Skin of body (tissue), 2 donors: ENCODE results near the gene ATF2. TPM values are rescaled to one million over a fixed set of nuclear protein-coding genes. Genes with fewer than 3 reads are reported as not detected.
"Not testable (repeated sequence)": the region's sequence is repeated elsewhere in the genome, so short reads cannot be mapped to it uniquely, and the experiment has no call there.

Experiments used
- DNase-seq: peaks from one replicate; lab custom pipeline; 2025; lab: John Stamatoyannopoulos, UW
- total RNA-seq: library from RNA; depleted of rRNA; stranded (reverse); fragments of >200 nt; gene quantifications from one replicate; pipeline ENCODE4 v1.2.3, GENCODE V29; 2014

ATF2 gene
- total RNA-seq, 1 donor from 2014 or later: 58.7 TPM

DNA sequence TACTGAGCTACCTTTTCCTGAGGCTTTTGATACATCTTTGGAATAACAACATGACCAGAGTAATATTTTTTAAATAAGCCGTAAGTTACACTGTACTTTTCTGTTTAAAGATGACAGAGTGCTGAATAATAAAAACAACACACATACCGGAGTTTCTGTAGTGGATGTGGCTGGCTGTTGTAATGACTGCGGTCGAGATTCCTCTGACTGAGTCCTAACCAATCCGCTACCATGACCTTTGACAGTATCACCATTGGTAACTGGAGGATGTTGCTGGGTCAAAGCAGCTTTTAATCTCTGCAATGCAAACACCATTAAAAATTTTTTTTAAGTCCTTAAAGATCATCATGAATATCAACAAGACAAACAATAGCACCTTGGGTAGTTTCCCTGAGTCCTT is 70.7 kb downstream of the ATF2 start:
- DNase-seq: no peak

DNA sequence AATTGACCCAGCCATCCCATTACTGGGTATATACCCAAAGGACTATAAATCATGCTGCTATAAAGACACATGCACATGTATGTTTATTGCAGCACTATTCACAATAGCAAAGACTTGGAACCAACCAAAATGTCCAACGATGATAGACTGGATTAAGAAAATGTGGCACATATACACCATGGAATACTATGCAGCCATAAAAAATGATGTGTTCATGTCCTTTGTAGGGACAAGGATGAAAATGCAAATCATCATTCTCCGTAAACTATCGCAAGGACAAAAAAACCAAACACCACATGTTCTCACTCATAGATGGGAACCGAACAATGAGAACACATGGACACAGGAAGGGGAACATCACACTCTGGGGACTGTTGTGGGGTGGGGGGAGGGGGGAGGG is 83.9 kb downstream of the ATF2 start:
- DNase-seq: not testable (repeated sequence)

DNA sequence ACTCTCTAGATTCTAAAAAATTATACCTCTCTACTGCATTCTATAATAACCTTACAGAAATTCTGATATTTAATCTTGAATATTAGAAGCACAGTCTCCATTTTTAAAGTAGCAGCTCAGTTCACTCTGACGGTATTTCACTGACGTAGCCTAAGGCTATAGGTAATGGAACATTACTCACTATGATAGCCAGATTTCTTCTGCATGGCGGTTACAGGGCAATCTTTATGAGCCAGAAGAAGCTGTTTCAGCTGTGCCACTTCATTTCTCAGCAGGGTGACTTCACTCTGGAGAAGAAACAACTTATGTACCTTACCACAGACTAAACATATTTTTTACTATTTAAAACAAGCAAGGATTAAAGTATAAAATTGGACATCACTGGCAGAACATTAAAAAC is 87.5 kb downstream of the ATF2 start:
- DNase-seq: no peak

DNA sequence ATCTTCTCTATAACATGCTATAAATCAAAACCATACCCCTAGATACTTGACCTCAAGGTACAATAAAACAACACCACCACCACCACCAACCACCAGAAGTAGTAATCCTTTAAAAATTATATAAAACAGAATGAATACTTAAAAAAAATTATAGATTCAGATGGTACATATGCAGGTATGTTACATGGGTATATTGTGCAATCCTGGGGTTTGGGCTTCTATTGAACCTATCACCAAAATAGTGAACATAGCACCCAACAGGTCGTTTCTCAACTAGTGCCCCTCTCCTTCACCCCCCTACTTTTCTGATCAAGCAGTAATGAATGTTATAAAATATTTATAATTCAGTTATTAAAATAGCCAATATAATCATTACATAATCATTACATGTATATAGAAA is 91.7 kb downstream of the ATF2 start:
- no peak for DNase-seq

DNA sequence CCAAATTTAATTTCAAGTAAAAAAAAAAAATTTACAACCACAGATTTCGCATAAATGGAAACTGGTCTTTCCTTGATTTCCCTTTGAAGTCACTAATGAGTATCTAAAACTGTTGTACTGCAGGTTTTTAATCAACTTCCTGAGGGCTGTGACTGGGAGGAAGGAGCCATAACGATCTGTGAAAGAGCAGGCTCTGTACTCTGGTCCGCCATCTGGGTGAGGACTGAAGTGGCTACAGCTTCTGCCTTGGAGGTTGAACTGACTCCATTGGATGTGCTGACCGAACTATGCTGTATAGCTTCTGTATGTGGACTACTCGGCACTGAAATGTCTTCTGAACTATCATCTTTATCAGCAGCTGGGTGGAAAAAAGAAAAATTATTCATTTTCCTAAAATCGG is 93.5 kb downstream of the ATF2 start:
- no peak for DNase-seq

DNA sequence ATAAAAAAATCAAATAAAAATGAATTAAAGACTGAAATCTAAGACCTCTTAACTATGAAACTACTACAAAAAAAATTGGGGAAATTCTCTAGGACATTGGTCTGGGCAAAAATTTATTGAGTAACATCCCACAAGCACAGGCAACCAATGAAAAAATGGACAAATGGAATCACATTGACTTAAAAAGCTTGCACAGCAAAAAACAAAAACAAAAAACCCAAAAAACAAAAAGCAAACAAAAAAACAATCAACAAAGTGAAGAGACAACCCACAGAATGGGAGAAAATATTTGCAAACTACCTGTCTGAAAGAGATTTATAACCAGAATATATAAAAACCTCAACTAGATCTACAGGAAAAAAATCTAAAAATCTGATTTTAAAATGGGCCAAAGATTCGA is 99.5 kb downstream of the ATF2 start:
- no peak for DNase-seq

DNA sequence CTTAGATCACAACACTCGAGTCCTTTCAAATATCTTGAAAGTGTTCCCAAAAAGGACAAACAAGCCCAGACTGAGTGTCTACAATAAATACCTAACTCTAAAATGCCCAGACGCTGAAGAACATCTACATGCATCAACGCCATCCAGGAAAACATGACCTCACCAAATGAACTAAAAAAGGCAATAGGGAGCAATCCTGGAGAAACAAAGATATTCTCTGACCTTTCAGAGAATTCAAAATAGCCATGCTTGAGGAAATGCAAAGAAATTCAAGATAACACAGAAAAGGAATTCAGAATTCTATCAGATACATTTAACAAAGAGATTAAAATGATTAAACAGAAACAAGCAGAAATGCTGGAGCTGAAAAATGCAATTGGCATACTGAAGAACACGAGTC is 101.6 kb downstream of the ATF2 start:
- DNase-seq: no peak

DNA sequence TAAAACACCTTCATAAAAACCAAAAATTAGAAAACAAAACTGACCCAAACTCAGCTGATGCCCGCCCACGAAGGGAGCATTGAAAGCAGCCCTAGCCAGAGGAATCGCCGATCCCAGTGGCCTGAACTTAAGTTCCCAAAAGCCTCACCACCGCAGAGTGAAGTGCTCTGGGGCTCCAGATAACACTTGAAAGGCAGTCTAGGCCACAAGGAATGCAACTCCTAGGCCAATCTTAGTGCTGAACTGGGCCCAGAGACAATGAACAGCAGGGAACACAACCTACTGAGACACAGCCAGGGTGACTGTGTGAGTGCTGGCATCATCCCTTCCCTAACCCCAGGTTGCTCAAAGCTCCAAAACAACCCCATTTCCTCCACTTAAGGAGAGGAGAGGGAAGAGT is 103.2 kb downstream of the ATF2 start:
- no peak for DNase-seq

DNA sequence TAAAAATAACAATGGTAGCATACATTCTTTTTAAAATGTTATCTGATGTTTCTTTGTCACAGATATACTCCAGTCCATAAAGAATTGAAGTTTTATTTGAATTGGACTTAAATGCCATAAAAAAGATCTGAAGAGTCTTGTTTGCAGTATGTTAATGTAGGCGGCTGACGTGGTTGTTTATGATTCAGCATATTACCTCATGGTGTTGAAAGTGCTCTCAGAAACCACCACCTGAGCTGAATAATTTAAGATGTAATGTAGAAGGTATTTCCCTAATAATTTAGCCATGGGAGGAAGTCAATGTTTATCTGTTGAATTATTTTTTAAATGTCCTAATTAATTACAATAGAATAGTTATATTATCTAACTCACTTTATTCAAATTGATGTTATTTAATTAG is 104.3 kb downstream of the ATF2 start:
- no peak for DNase-seq

DNA sequence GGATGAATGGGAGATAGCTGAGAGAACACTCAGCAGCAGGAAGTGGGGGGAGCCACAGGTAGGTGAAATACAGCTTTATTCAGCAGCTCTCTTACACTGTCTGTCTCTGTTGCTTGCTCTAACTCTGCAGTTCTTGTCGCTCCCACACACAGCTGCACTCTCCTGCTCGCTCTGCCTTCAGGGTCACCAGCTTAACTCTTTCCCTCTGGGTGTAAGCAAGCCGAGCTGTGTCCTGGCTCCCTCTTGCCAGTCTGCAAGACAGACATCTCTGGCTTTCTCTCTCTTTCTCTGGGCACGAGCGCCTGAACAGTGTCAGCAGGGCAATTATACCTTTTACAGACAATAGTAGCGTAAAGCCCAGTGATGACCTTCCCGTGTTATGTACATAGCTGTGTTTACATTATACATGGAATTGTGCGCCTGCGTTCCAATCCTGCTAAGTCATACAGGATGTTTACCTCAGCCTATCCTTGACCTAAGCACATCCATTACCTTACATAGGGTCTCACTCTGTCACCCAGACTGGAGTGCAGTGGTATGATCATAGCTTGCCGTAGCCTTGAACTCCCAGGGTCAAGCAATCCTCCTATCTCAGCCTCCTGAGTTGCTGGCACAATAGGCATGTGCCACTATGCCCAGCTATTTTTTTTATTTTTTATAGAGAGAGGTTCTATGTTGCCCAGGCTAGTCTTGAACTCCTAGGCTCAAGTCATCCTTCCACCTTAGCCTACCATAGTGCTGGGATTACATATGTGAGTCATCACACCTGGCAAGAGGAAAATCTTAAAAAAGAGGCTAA is 105.0 kb downstream of the ATF2 start:
- DNase-seq: no peak

DNA sequence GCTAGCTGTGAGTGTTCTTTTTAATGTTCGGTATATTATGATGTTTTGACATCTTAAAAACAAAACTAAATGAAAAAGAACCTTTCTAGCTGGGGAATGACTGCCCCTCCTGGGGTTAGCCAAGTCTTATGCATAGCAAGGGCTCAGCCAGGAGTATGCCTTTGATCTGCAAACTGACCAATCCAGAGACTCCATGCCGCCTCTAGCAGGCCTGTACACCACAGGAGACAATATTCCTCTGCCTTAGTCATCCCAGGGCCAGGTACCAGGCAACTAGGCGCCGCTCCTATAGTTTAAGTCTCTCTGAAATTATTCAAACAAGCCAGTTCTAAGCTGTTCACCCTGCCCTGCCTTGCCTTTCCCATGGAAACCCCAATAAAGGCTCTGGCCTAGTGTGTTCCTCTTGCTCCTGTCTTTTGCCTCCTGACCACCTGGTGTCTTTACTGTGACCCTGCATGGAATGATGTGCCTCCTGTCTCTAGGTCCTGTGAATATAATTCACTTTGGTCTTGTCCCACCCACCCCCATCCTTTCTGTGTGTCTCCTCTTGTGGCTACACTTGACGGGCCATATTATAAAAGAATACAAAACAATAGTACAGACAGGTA is 110.8 kb downstream of the ATF2 start:
- DNase-seq: no peak

DNA sequence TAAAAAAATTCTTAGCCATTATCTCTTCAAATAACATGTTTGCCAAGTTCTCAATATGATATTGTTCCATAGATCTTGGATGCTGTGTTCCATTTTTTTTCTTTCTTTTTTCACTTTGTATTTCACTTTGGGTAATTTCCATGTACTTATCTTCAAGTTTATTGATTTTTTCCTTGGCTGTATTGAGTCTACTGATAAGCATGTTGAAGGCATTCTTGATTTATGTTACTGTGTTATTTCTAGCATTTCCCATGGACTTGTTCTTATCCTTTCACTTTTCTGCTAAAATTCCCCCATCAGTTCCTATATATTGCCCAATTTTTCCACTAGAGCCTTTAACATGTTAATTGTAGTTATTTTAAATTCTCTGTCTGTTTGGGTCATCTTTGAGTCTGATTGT is 112.0 kb downstream of the ATF2 start:
- no peak for DNase-seq

DNA sequence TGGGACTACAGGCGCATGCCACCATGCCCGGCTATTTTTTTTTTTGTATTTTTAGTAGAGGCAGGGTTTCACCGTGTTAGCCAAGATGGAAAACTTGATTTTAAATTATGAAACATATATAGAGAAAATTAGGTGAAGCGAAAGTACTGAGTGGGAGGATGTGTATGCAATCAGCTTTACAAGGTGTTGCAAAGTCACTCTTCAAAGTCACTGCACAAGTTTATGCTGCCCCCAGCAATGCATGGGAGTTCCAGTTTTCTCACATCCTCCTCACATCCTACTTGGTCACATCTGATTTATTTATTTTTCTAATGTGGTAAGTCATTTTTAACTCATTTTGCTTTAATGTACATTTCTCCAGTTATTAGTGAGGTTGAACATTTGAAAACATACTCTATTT is 113.7 kb downstream of the ATF2 start:
- no peak for DNase-seq

DNA sequence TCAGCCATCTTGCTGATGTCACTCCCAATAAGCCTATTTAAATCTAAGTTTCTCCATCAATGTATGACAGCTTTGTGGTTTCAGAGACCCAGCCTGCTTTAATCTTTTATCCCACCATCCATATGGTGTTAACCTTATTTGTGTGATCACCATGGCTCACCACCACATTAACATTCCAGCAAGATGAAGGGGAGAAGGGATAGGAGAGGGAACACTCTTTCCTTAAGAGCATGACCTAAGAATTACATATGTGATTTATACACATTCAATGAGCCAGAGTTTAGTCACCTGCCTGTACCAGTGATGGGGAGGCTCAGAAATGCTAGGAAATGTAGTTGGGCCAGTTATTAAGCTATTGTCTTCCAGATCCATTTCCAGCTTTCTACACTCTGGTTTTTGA is 118.3 kb downstream of the ATF2 start:
- DNase-seq: no peak

DNA sequence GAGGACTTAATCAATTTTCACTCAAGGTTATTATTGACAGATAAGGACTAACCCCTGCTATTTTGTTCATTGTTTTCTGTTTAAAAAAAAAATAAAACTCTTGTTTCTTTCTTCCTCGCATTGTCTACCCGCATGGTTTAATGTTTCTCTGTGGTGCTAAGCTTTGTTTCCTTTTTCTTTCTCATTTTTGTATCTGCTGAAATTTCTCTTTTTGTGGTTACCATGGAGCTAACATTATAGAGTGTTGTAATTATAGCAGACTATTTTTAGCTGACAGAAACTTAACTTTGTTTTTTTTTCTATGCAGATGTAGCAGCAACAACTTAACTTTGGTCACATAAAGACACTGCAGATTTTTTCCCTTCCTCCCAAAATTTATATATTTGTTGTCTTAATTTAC is 119.7 kb downstream of the ATF2 start:
- no peak for DNase-seq

DNA sequence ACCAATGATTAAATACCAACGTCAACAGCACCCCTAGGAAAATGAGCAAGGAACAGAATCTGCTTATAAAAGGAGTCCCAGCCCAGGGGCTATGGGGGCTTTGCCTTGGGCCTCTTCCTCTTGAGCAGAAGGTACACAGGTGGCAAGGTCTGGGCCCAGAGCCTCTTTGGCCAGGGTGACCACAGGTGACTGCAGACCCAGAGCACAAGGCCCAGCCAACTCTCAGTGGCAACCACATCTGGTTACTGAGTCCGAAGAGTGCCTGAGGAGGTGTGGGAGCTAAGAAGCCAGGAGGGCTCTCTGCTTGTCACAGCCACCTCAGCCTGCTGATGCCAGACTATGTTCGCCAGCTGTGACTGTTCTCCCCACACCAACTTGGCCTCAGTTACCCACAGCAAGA is 128.5 kb downstream of the ATF2 start:
- no peak for DNase-seq

DNA sequence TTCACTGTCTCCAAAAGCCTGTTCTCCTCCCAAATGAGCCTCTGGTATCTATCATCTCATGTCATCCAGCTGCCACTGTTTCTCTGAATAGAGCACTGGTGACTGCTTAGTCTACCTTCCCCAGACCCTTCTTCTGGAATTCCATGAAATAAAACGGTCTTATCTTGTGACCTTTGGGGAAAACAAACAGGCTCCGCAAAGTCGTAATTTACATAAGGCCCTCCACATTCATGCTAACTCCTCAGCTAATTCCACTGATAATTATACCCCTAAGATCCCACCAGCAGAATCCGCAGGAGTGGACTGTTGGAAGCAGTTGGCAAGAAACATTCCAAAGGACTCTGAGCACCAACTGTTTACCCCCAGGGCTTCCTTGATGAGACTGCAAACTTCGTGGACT is 129.0 kb downstream of the ATF2 start:
- no peak for DNase-seq

DNA sequence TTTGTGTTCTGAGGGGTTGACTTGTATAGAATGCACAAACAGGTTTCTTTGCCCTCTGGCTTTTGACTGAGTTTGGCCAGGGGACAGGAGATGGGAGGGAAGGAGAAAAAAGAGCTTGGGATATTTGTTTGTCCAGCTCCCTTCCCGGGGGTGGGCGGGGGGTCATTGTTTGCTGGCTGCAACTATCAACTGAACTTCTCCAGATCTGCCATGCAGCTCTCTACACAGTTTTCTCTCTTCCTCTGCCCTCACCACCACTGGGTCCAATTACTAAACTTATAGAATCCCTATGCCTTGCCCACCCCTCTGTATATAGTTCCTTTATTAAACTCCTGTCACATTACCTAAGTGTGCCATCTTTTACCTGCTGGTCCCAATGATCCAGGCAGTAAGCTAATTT is 130.1 kb downstream of the ATF2 start:
- no peak for DNase-seq

DNA sequence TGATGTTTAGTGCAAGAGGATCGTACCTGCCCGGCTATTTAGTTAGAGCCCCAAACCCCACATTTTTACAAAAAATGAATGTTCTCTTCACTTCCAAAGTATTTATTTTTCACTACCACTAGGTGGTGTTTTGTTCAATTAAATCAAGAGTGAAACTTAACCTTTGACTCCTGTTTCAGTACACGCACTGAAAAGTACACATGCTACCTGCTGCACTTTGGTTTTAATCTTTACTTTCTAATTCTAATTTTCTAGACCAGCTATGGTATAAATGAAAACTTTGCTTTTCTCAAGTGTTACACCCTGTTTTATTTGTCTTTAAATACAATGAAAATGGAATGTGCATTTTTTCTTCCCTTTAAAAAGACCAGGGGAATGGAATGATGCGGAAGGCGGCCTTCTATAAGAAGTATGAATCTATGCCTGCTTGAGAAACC is 131.4 kb downstream of the ATF2 start:
- no peak for DNase-seq

DNA sequence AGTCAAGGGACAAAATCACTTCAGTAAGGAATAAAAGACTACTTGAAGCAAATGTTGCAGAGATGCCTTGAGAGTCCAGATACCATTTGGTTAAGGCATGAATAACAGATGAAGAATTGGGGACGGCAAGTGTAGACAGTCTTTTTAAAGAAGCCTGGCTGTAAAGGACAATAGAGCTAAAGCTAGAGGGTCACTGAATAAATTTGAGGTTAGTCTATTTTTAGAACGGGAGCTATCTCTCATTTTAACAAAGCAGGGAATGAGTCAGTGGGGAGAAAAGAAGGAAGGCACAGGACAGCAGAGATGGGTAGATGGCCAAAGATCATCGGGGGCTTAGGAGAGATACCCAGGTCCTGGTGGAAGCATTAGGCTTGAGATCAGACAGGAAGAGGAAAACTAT is 132.2 kb downstream of the ATF2 start:
- DNase-seq: no peak

DNA sequence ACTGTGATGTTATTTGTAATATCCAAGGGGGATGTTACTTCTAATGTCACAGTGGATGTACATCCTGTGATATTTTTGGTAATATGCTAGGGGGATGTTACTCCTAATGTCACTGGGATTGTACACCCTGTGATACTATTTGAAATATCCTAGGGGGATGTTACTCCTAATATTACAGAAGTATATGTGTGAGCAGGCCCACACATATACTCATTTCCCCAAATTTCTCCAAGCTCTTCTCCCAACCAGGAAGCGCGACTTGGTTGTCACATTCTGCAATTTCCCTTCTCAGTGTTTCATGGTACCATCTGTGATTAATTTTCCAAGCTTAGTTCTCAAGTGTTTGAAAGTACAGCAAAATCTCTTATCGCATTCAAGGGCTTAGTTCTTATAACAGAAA is 133.3 kb downstream of the ATF2 start:
- no peak for DNase-seq

DNA sequence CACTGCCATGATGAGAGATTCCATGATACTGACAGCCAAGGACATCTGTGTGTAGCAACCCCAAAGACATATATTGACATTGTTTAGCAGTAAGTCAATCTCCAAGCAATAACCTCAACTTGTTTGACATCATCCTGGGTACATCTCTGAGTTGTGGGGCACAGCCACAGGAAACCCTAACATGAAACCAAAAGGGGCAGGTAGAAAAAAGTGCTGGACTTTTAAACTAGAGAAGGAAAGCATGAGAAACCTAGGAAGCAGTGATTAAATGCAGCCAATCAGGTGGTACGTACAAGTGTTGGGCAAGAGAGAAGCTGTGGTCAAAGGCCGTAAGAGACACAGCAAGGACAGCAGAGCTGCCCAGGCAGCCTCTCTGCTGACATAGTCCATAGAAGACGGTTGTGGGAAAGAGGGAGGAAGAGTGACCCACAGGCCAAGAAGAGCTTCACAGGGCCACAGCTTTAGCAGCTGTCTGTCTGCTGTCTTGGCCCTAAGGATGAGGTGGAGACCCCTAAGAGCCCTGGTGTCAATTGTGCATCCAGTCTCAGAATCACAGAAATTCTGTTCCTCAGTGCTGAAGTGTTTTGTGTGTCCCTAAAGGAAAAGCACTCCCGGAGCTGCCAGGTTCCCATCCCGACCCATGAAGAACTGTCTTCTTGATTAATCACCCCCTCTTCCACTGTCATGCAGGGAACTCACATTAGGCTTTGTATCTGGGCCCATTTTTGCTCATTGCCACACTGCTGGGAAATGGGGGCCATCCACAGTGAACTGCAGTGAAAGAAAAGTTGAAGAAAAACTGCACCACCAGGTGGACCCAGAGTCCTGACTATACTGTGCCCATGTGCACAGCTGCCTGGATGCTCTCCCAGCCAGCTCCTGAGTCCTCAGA is 137.4 kb downstream of the ATF2 start:
- no peak for DNase-seq
